ENCODE results near the gene ZIM2. TPM values are rescaled to one million over a fixed set of nuclear protein-coding genes. Genes with fewer than 3 reads are reported as not detected.

ZIM2 gene
- total RNA-seq, 1 donor from 2014 or later: not detected

- no peak for DNase-seq (ENCODE audit: low read depth, low spot score)
- H3K4me1 Mint-ChIP-seq: no peaks in the 10 kb centered on the region
- H3K36me3 Mint-ChIP-seq (ENCODE audit: low read depth): peaks cover 18% of the 10 kb centered on the region
- TF ChIP-seq, protein P1, sequence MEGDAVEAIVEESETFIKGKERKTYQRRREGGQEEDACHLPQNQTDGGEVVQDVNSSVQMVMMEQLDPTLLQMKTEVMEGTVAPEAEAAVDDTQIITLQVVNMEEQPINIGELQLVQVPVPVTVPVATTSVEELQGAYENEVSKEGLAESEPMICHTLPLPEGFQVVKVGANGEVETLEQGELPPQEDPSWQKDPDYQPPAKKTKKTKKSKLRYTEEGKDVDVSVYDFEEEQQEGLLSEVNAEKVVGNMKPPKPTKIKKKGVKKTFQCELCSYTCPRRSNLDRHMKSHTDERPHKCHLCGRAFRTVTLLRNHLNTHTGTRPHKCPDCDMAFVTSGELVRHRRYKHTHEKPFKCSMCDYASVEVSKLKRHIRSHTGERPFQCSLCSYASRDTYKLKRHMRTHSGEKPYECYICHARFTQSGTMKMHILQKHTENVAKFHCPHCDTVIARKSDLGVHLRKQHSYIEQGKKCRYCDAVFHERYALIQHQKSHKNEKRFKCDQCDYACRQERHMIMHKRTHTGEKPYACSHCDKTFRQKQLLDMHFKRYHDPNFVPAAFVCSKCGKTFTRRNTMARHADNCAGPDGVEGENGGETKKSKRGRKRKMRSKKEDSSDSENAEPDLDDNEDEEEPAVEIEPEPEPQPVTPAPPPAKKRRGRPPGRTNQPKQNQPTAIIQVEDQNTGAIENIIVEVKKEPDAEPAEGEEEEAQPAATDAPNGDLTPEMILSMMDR (conservative IDR thresholded peaks at IDR 0.05): no peak
- peaks cover 31% of the 10 kb centered on the region for H3K9me3 Mint-ChIP-seq
- no peak overlapping the region for H3K27ac Mint-ChIP-seq (ENCODE audit: unreplicated experiment)
- no peak overlapping the region for H3K4me3 Mint-ChIP-seq
- H3K27me3 Mint-ChIP-seq (ENCODE audit: low read depth): no peaks in the 10 kb centered on the region
Measured at GRCh38 chr19:56814656-56815055, 25.9 kb downstream of the ZIM2 start.

- no peak overlapping the region for H3K27ac Mint-ChIP-seq (ENCODE audit: unreplicated experiment)
- H3K27me3 Mint-ChIP-seq (ENCODE audit: low read depth): no peaks in the 10 kb centered on the region
- no peak overlapping the region for H3K4me3 Mint-ChIP-seq
- H3K9me3 Mint-ChIP-seq: peaks cover 29% of the 10 kb centered on the region
- H3K4me1 Mint-ChIP-seq: no peaks in the 10 kb centered on the region
- TF ChIP-seq, protein P1 (conservative IDR thresholded peaks at IDR 0.05): no peak
- peaks cover 10% of the 10 kb centered on the region for H3K36me3 Mint-ChIP-seq (ENCODE audit: low read depth)
- DNase-seq (ENCODE audit: low read depth, low spot score): no peak
Measured at GRCh38 chr19:56813531-56813930, 27.0 kb downstream of the ZIM2 start.

DNA sequence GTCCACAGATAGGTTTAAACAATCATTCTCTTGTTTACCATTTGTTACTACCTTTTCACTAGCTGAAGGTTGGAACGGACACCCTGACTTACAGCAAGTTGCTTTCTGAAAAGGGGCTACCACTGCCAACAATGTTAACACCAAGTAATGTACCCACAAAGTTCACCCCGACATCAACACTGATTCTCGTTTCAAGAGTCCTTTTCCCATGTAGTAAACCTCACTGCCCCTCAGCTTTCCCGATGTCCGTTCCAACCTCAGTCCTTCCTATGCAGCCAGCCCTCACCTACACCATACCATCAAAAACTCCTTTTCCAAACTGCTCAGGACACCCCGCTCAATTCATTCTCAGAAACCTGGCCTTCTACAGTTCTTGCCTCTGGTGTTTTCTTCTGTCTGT lies 29.0 kb downstream of the ZIM2 start:
- no peak for DNase-seq (ENCODE audit: low read depth, low spot score)
- H3K27me3 Mint-ChIP-seq (ENCODE audit: low read depth): no peaks in the 10 kb centered on the region
- H3K4me3 Mint-ChIP-seq: no peak overlapping the region
- TF ChIP-seq, protein P1 (conservative IDR thresholded peaks at IDR 0.05): no peak
- no peak overlapping the region for H3K27ac Mint-ChIP-seq (ENCODE audit: unreplicated experiment)
- H3K36me3 Mint-ChIP-seq (ENCODE audit: low read depth): peaks cover 6% of the 10 kb centered on the region
- H3K4me1 Mint-ChIP-seq: no peaks in the 10 kb centered on the region
- H3K9me3 Mint-ChIP-seq: peaks cover 21% of the 10 kb centered on the region

GRCh38 chr19:56810260-56810659 lies 30.3 kb downstream of the ZIM2 start:
- Mint-ChIP-seq H3K36me3 (ENCODE audit: low read depth) (peaks cover 6% of the 10 kb centered on the region), H3K27ac (ENCODE audit: unreplicated experiment) (no peak overlapping the region), H3K9me3 (peaks cover 25% of the 10 kb centered on the region), H3K4me3 (no peak overlapping the region), H3K27me3 (ENCODE audit: low read depth) (no peaks in the 10 kb centered on the region), H3K4me1 (no peaks in the 10 kb centered on the region)
- no peak for DNase-seq (ENCODE audit: low read depth, low spot score)
- TF ChIP-seq, protein P1 (conservative IDR thresholded peaks at IDR 0.05): no peak

GRCh38 chr19:56808717-56809392 lies 31.7 kb downstream of the ZIM2 start:
- Mint-ChIP-seq H3K4me3 (no peak overlapping the region), H3K9me3 (peaks cover 21% of the 10 kb centered on the region), H3K36me3 (ENCODE audit: low read depth) (peaks cover 4% of the 10 kb centered on the region), H3K27ac (ENCODE audit: unreplicated experiment) (no peak overlapping the region), H3K4me1 (no peaks in the 10 kb centered on the region), H3K27me3 (ENCODE audit: low read depth) (no peaks in the 10 kb centered on the region)
- no peak for DNase-seq (ENCODE audit: low read depth, low spot score)
- TF ChIP-seq, protein P1 (conservative IDR thresholded peaks at IDR 0.05): no peak
